ENCODE measurements around the gene UBE3D.

DNA sequence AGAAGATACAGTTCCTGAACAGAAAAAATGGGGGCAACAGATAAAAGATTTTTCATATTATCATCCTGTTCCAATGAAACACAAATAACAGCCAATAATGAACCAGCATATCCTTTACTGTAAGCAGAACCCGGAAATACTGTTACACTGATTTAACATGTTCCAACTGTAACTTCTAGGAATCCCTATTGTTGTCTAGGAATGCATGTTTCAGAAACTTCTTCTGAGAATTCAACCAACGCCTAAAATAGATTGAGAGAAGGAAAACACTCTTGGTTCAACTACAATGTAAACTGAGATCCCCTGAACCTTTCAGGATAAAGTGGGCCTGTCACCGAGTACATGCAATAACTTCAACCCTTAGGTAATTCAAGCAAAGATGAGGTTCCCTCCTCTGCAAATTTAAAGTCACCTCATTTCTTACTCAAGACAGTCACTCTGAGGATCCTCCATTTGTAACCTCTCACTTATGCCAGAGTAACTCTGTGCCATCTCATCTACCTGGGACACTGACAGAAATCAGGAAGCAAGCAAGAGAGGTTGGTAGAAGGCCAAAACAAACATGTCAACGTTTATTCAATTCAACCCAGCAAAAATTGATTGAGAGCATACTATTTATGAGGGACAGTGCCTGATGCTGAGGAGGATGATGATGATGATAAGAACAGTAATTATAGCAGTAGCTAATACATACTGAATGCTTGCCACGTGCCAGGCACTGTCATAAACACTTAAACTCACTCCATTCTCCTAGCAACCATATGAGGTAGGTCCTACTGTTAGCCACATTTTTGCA is 14.1 kb downstream of the UBE3D start:
- no peak for TF ChIP-seq EZH2phosphoT487 (conservative IDR thresholded peaks at IDR 0.05; ENCODE audit: low read length)
- TF ChIP-seq, protein P1, sequence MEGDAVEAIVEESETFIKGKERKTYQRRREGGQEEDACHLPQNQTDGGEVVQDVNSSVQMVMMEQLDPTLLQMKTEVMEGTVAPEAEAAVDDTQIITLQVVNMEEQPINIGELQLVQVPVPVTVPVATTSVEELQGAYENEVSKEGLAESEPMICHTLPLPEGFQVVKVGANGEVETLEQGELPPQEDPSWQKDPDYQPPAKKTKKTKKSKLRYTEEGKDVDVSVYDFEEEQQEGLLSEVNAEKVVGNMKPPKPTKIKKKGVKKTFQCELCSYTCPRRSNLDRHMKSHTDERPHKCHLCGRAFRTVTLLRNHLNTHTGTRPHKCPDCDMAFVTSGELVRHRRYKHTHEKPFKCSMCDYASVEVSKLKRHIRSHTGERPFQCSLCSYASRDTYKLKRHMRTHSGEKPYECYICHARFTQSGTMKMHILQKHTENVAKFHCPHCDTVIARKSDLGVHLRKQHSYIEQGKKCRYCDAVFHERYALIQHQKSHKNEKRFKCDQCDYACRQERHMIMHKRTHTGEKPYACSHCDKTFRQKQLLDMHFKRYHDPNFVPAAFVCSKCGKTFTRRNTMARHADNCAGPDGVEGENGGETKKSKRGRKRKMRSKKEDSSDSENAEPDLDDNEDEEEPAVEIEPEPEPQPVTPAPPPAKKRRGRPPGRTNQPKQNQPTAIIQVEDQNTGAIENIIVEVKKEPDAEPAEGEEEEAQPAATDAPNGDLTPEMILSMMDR (IDR thresholded peaks at IDR 0.05; ENCODE audit: insufficient read depth, low read length, poor library complexity, severe bottlenecking), result no peak
